ENCODE data around the gene ADGRB3.

Gene ADGRB3

GRCh38 chr6:69181964-69182363 lies 546.9 kb downstream of the ADGRB3 start:
- no peak for DNase-seq (ENCODE audit: low spot score)
- in situ Hi-C loops (cut with MboI; ENCODE audit: low sequenced_read_pairs, unreplicated experiment), result no loop called here
- no peak for TF ChIP-seq CTCF (IDR thresholded peaks at IDR 0.05; ENCODE audit: borderline replicate concordance, control extremely low read depth, extremely low read depth, insufficient read depth, missing control alignments)

GRCh38 chr6:69185276-69185675 lies 550.2 kb downstream of the ADGRB3 start:
- in situ Hi-C loops (cut with MboI; ENCODE audit: low sequenced_read_pairs, unreplicated experiment), result no loop called here

GRCh38 chr6:69202768-69203167 lies 567.7 kb downstream of the ADGRB3 start:
- no peak for DNase-seq (ENCODE audit: low spot score)
- no peak for TF ChIP-seq CTCF (IDR thresholded peaks at IDR 0.05; ENCODE audit: borderline replicate concordance, control extremely low read depth, extremely low read depth, insufficient read depth, missing control alignments)
- in situ Hi-C loops (cut with MboI; ENCODE audit: low sequenced_read_pairs, unreplicated experiment), result no loop called here

More at GRCh38 chr6:69185276-69185675, 550.2 kb downstream of the ADGRB3 start:
- no peak for TF ChIP-seq CTCF (IDR thresholded peaks at IDR 0.05; ENCODE audit: borderline replicate concordance, control extremely low read depth, extremely low read depth, insufficient read depth, missing control alignments)
- DNase-seq (ENCODE audit: low spot score), result no peak

GRCh38 chr6:69216127-69216526 lies 581.0 kb downstream of the ADGRB3 start:
- no peak for TF ChIP-seq CTCF (IDR thresholded peaks at IDR 0.05; ENCODE audit: borderline replicate concordance, control extremely low read depth, extremely low read depth, insufficient read depth, missing control alignments)
- in situ Hi-C loops (cut with MboI; ENCODE audit: low sequenced_read_pairs, unreplicated experiment), result no loop called here
- no peak for DNase-seq (ENCODE audit: low spot score)

GRCh38 chr6:69217343-69217742 lies 582.3 kb downstream of the ADGRB3 start:
- DNase-seq (ENCODE audit: low spot score), result no peak
- in situ Hi-C loops (cut with MboI; ENCODE audit: low sequenced_read_pairs, unreplicated experiment), result no loop called here
- no peak for TF ChIP-seq CTCF (IDR thresholded peaks at IDR 0.05; ENCODE audit: borderline replicate concordance, control extremely low read depth, extremely low read depth, insufficient read depth, missing control alignments)

- in situ Hi-C loops (cut with MboI; ENCODE audit: low sequenced_read_pairs, unreplicated experiment), result no loop called here
- no peak for DNase-seq (ENCODE audit: low spot score)
These were observed 585.3 kb downstream of the ADGRB3 start for GRCh38 chr6:69220375-69220774.

More at GRCh38 chr6:69220375-69220774, 585.3 kb downstream of the ADGRB3 start:
- no peak for TF ChIP-seq CTCF (IDR thresholded peaks at IDR 0.05; ENCODE audit: borderline replicate concordance, control extremely low read depth, extremely low read depth, insufficient read depth, missing control alignments)

All from GM13976 (cell line).